Naive B cell (primary cell): ENCODE measurements around the gene TRPM5. TPM values are rescaled to one million over a fixed set of nuclear protein-coding genes. Genes with fewer than 3 reads are reported as not detected.
A peak's percentile ranks its signal among the peaks of the same experiment; 100 is the strongest.

Experiments used
- ATAC-seq, 2 donors: fragments of 150-1000 bp; cut with Tn5 transposase; 2 replicates each; pipeline ENCODE4 v1.10.0; 2021; ENCODE audit warnings: low read depth in 2 of 2, mild to moderate bottlenecking in 2 of 2, moderate library complexity in 2 of 2
- DNase-seq: peaks from one replicate; pipeline ENCODE4 v3.0.0; 2022
- H3K27ac Mint-ChIP-seq, 6 donors: one replicate each; pipeline ENCODE4 v1.8.0; 2020 to 2022; ENCODE audit warnings: mild to moderate bottlenecking in 6 of 6, mixed read lengths in 6 of 6, moderate library complexity in 5 of 6, inconsistent platforms in 2 of 6
- H3K27me3 Mint-ChIP-seq, 3 donors: one replicate each; pipeline ENCODE4 v1.8.0; 2021 to 2022; ENCODE audit warnings: mixed read lengths in 3 of 3, mild to moderate bottlenecking in 1 of 3
- H3K36me3 Mint-ChIP-seq, 2 donors: one replicate each; pipeline ENCODE4 v1.8.0; 2020 to 2022; ENCODE audit warnings: mixed read lengths in 2 of 2, inconsistent platforms in 1 of 2, mild to moderate bottlenecking in 1 of 2
- H3K4me1 Mint-ChIP-seq, 3 donors: one replicate each; pipeline ENCODE4 v1.8.0; 2020 to 2022; ENCODE audit warnings: mixed read lengths in 3 of 3, inconsistent platforms in 1 of 3, mild to moderate bottlenecking in 1 of 3, moderate library complexity in 1 of 3
- H3K4me3 Mint-ChIP-seq, 8 donors: one replicate each; pipeline ENCODE4 v1.8.0; 2020 to 2022; ENCODE audit warnings: mild to moderate bottlenecking in 8 of 8, mixed read lengths in 8 of 8, moderate library complexity in 8 of 8, inconsistent platforms in 2 of 8
- H3K9me3 Mint-ChIP-seq, 7 donors: one replicate each; pipeline ENCODE4 v1.8.0; 2020 to 2022; ENCODE audit warnings: mixed read lengths in 7 of 7, mild to moderate bottlenecking in 5 of 7, inconsistent platforms in 2 of 7, moderate library complexity in 1 of 7
- polyA plus RNA-seq, 6 donors: library from polyadenylated mRNA; unstranded; fragments of 300-500 nt; fragmentation: Illumina TruSeq; gene quantifications; one replicate each; pipeline ENCODE4 v1.2.3, GENCODE V29; 2021; ENCODE audit warnings: low read depth in 6 of 6

TRPM5 gene
- polyA plus RNA-seq, 6 donors from 2014 or later, result not detected

- peaks cover 6 to 25% (median 11%) of the 10 kb centered on the region in 3 donors for H3K4me1 Mint-ChIP-seq
- ATAC-seq (no peak), DNase-seq (no peak)
- H3K4me3 Mint-ChIP-seq, result peak overlapping the region in 1 of 8 donors; percentile 33
- peaks cover 12 to 33% (median 24%) of the 10 kb centered on the region in 7 donors for H3K9me3 Mint-ChIP-seq
- peak overlapping the region in 2 of 6 donors; percentile 3 to 68 for H3K27ac Mint-ChIP-seq
- peaks cover 28 to 45% of the 10 kb centered on the region in 2 donors for H3K36me3 Mint-ChIP-seq
- H3K27me3 Mint-ChIP-seq, result peaks cover 0 to 10% (median 0%) of the 10 kb centered on the region in 3 donors
Observed at GRCh38 chr11:2475136-2475918, 31.0 kb upstream of the TRPM5 start.

- Mint-ChIP-seq H3K9me3 (peaks cover 6 to 23% (median 14%) of the 10 kb centered on the region in 7 donors), H3K4me1 (peaks cover 4 to 17% (median 11%) of the 10 kb centered on the region in 3 donors), H3K27ac (no peak overlapping the region), H3K4me3 (no peak overlapping the region), H3K27me3 (peaks cover 0 to 10% (median 0%) of the 10 kb centered on the region in 3 donors), H3K36me3 (peaks cover 19 to 36% of the 10 kb centered on the region in 2 donors)
- DNase-seq, result no peak
- no peak for ATAC-seq
Observed at GRCh38 chr11:2474059-2474901, 30.0 kb upstream of the TRPM5 start.

- peaks cover 4 to 17% (median 11%) of the 10 kb centered on the region in 3 donors for H3K4me1 Mint-ChIP-seq
- DNase-seq, result no peak
Observed at GRCh38 chr11:2473361-2474058, 29.2 kb upstream of the TRPM5 start.

GRCh38 chr11:2472428-2473186 lies 28.3 kb upstream of the TRPM5 start:
- peaks cover 0 to 10% (median 0%) of the 10 kb centered on the region in 3 donors for H3K27me3 Mint-ChIP-seq
- DNase-seq (no peak), ATAC-seq (no peak)
- H3K4me3 Mint-ChIP-seq, result no peak overlapping the region
- peaks cover 0 to 7% (median 2%) of the 10 kb centered on the region in 7 donors for H3K9me3 Mint-ChIP-seq
- peaks cover 9 to 17% (median 12%) of the 10 kb centered on the region in 3 donors for H3K4me1 Mint-ChIP-seq
- H3K36me3 Mint-ChIP-seq, result peaks cover 5 to 19% of the 10 kb centered on the region in 2 donors
- H3K27ac Mint-ChIP-seq, result peak overlapping the region in 1 of 6 donors; percentile 27

More at GRCh38 chr11:2473361-2474058, 29.2 kb upstream of the TRPM5 start:
- Mint-ChIP-seq H3K27ac (no peak overlapping the region), H3K36me3 (peaks cover 14 to 28% of the 10 kb centered on the region in 2 donors), H3K27me3 (peaks cover 0 to 10% (median 0%) of the 10 kb centered on the region in 3 donors), H3K9me3 (peaks cover 2 to 15% (median 8%) of the 10 kb centered on the region in 7 donors), H3K4me3 (peak overlapping the region in 1 of 8 donors; percentile 35)
- ATAC-seq, result no peak

- Mint-ChIP-seq H3K27me3 (peaks cover 0 to 10% (median 0%) of the 10 kb centered on the region in 3 donors), H3K36me3 (peaks cover under 1 to 11% of the 10 kb centered on the region in 2 donors), H3K9me3 (peaks cover 0 to 2% (median under 1%) of the 10 kb centered on the region in 7 donors), H3K4me1 (peaks cover 17 to 23% (median 21%) of the 10 kb centered on the region in 3 donors), H3K27ac (no peak overlapping the region), H3K4me3 (peak overlapping the region in 1 of 8 donors; percentile 22)
- DNase-seq, result no peak
- no peak for ATAC-seq
Observed at GRCh38 chr11:2471804-2472096, 27.4 kb upstream of the TRPM5 start.

GRCh38 chr11:2471048-2471803 lies 26.9 kb upstream of the TRPM5 start:
- Mint-ChIP-seq H3K4me1 (peaks cover 22 to 27% (median 26%) of the 10 kb centered on the region in 3 donors), H3K4me3 (peak overlapping the region in 1 of 8 donors; percentile 22), H3K9me3 (peaks cover 0 to 2% (median 0%) of the 10 kb centered on the region in 7 donors), H3K27me3 (peaks cover 0 to 10% (median 0%) of the 10 kb centered on the region in 3 donors), H3K27ac (no peak overlapping the region), H3K36me3 (peaks cover 0 to 9% of the 10 kb centered on the region in 2 donors)
- no peak for ATAC-seq
- no peak for DNase-seq

- peaks cover 0 to 10% (median 0%) of the 10 kb centered on the region in 3 donors for H3K27me3 Mint-ChIP-seq
- H3K27ac Mint-ChIP-seq, result no peak overlapping the region
- peaks cover 30 to 33% (median 33%) of the 10 kb centered on the region in 3 donors for H3K4me1 Mint-ChIP-seq
- no peak overlapping the region for H3K4me3 Mint-ChIP-seq
- H3K9me3 Mint-ChIP-seq, result peaks cover 0 to 2% (median 0%) of the 10 kb centered on the region in 7 donors
- DNase-seq (no peak), ATAC-seq (no peak)
- peaks cover 0 to 9% of the 10 kb centered on the region in 2 donors for H3K36me3 Mint-ChIP-seq
Observed at GRCh38 chr11:2470495-2470894, 26.2 kb upstream of the TRPM5 start.

- DNase-seq, result no peak
- H3K27me3 Mint-ChIP-seq, result no peaks in the 10 kb centered on the region
- peak overlapping the region in 3 of 6 donors; percentile 18 to 90 (median 44) for H3K27ac Mint-ChIP-seq
- peaks cover 0 to 2% (median 0%) of the 10 kb centered on the region in 7 donors for H3K9me3 Mint-ChIP-seq
- no peak for ATAC-seq
- H3K4me1 Mint-ChIP-seq, result peaks cover 38 to 43% (median 39%) of the 10 kb centered on the region in 3 donors
- peak overlapping the region in 1 of 8 donors; percentile 64 for H3K4me3 Mint-ChIP-seq
- peaks cover 0 to 9% of the 10 kb centered on the region in 2 donors for H3K36me3 Mint-ChIP-seq
Observed at GRCh38 chr11:2468363-2469235, 24.3 kb upstream of the TRPM5 start.

GRCh38 chr11:2467695-2468055 lies 23.4 kb upstream of the TRPM5 start:
- H3K27ac Mint-ChIP-seq, result peak overlapping the region in 1 of 6 donors; percentile 69
- no peak for ATAC-seq
- peaks cover 0 to 2% (median 0%) of the 10 kb centered on the region in 7 donors for H3K9me3 Mint-ChIP-seq
- no peak for DNase-seq
- no peaks in the 10 kb centered on the region for H3K27me3 Mint-ChIP-seq
- peaks cover 42 to 52% (median 47%) of the 10 kb centered on the region in 3 donors for H3K4me1 Mint-ChIP-seq
- peak overlapping the region in 4 of 8 donors; percentile 14 to 67 (median 52) for H3K4me3 Mint-ChIP-seq
- H3K36me3 Mint-ChIP-seq, result peaks cover 0 to 9% of the 10 kb centered on the region in 2 donors

- Mint-ChIP-seq H3K36me3 (peaks cover 0 to 5% of the 10 kb centered on the region in 2 donors), H3K9me3 (peaks cover 0 to 2% (median 0%) of the 10 kb centered on the region in 7 donors), H3K4me3 (peak overlapping the region in 6 of 8 donors; percentile 30 to 73 (median 64)), H3K27ac (peak overlapping the region in 3 of 6 donors; percentile 53 to 75 (median 69)), H3K27me3 (no peaks in the 10 kb centered on the region), H3K4me1 (peaks cover 40 to 54% (median 53%) of the 10 kb centered on the region in 3 donors)
- ATAC-seq (peak; percentile 81 to 84), DNase-seq (no peak)
Observed at GRCh38 chr11:2466869-2467694, 22.8 kb upstream of the TRPM5 start.
